Stimulated activated CD8-positive, alpha-beta memory T cell treated with anti-CD3 and anti-CD28 coated beads, Interleukin-7, amount 100 ng/mL, for 24 hours (primary cell): ENCODE results near the gene PSEN1.
"Not testable (repeated sequence)": the region's sequence is repeated elsewhere in the genome, so short reads cannot be mapped to it uniquely, and the experiment has no call there.

Experiments used
- DNase-seq: peaks from one replicate; pipeline ENCODE4 v3.0.0-alpha.2; 2020; ENCODE audit warnings: low read depth

Gene PSEN1

GRCh38 chr14:73167727-73168126 is 31.4 kb downstream of the PSEN1 start:
- DNase-seq, result no peak

GRCh38 chr14:73168274-73168673 is 32.0 kb downstream of the PSEN1 start:
- no peak for DNase-seq

DNA sequence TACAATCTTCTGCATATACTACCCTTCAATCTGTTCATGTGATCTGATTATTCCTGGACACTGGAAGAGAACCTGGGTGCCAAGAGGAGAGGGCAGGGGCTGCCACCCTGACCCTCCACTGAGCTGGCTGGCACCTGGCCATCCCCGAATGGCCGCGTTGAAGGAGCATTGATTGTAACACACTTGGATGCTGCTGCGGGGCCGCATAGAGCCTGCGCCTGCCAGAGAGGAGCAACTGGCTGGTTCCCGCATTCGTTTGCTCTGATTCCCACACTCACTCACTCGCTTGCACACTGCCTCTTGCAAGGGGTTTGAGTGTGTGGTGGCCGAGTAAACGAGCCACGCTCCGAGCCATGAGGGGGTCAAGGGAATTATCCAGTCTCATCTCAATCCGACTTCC is 32.4 kb downstream of the PSEN1 start:
- no peak for DNase-seq

- DNase-seq, result not testable (repeated sequence)
These were observed 33.5 kb downstream of the PSEN1 start for GRCh38 chr14:73169855-73170254.

DNA sequence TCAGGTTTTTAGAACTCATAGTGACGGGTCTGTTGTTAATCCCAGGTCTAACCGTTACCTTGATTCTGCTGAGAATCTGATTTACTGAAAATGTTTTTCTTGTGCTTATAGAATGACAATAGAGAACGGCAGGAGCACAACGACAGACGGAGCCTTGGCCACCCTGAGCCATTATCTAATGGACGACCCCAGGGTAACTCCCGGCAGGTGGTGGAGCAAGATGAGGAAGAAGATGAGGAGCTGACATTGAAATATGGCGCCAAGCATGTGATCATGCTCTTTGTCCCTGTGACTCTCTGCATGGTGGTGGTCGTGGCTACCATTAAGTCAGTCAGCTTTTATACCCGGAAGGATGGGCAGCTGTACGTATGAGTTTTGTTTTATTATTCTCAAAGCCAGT is 34.4 kb downstream of the PSEN1 start:
- no peak for DNase-seq

GRCh38 chr14:73172500-73172899 is 36.2 kb downstream of the PSEN1 start:
- no peak for DNase-seq

- no peak for DNase-seq
These were observed 36.9 kb downstream of the PSEN1 start for GRCh38 chr14:73173092-73173735.

DNA sequence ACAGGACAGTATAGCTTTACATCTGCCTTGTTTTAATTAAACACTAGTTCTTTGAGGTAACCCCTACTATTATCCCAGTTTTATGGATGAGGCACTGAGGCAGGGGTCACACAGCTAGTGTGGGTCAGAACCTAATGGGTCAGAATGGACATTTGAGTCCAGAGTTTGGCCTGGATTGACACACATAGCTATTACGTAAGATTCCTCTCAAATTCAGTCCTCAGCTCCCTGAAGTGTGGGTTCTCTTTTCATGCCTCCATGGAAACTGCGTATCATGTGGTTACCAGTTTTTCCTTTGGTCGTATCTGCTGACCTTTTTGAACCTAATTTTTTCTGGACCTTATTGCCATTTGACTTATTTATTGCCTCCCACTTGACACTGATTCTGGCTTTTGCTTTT is 40.4 kb downstream of the PSEN1 start:
- no peak for DNase-seq

DNA sequence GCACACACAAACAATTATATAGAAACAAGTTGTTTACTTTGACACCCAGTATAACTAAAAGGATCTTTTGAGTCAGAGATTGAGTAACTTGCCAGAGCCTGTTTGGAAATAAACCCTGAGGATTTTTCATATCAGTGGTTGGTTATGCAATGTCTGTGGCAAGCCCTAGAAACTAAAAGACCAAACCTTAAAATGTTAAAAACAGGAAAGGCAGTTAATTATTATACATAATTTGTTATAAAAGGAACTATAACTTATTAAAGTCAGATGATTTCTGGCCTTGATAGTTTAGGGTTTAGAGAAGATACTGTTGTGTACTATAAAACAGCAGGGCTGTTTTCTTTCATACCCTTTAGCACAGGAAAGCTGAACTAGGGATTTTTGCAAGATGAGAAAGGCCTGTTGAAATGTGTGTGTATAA is 44.1 kb downstream of the PSEN1 start:
- DNase-seq, result no peak

DNA sequence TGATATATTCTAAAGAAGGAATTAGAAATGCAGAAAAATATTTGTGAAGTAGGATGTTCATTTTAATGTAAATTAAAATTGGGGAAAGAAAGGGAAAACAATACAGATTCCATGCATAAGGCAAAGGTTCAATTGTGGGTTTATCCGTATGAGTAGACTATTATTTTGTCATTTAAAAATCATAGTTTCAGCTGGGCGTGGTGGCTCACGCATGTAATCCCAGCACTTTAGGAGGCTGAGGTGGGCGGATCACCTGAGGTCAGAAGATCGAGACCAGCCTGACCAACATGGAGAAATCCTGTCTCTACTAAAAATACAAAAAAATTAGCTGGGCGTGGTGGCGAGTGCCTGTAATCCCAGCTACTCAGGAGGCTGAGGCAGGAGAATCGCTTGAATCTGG is 44.7 kb downstream of the PSEN1 start:
- not testable (repeated sequence) for DNase-seq

GRCh38 chr14:73188501-73188911 is 52.2 kb downstream of the PSEN1 start:
- DNase-seq, result no peak

DNA sequence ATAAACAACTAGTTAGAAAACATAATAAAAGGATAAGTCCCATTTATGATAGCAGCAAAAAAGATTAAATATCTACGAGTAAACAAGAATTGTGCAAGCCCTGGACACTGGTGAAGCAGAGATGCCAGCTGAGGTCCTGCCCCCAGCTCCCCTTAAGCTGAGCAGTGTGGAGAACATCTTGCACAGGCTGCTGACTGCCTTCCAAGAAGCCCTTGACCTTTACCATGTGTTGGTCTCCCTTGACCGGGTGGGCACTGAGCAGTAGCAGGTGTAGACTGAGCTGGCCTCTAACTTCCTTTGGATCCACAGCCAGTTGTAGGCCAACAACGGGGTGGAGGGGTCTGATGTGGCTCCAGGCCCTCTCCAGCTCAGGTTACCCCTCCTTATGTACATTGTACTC is 53.3 kb downstream of the PSEN1 start:
- no peak for DNase-seq

- DNase-seq, result no peak
These were observed 55.1 kb downstream of the PSEN1 start for GRCh38 chr14:73191441-73191840.

DNA sequence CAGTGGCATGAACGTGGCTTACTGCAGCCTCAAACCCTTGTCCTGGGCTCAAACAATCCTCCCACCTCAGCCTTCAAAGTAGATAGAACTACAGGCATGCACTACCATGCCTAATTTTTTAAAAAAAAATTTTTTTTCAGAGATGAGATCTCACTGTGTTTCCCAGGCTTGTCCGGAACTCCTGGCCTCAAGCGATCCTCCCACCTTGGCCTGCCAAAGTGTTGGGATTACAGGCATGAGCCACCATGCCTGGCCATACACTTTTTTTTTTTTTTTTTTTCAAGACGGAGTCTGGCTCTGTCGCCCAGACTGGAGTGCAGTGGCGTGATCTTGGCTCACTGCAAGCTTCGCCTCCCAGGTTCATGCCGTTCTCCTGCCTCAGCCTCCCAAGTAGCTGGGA is 58.0 kb downstream of the PSEN1 start:
- DNase-seq, result not testable (repeated sequence)

GRCh38 chr14:73198253-73198652 is 61.9 kb downstream of the PSEN1 start:
- DNase-seq, result no peak

- DNase-seq, result no peak
These were observed 67.2 kb downstream of the PSEN1 start for GRCh38 chr14:73203527-73203926.

DNA sequence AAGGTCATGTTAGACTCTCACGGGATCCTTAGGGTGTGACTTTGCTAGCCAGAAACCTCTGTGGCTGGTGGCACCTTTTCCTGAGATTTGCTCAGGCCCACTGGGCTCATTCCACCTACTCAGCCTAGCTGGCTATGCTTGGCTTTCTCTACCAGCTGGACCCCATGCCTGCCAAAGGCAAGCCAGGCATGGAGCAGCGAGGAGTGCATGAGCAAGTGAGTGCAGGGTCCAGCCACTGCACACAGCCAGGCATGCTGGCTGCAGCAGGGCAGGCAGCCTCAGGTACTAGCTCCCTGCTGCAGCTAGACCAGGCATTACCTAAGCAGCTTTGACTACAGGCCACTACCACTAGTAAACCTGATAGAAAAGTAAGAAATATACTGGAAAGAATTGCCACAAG is 71.3 kb downstream of the PSEN1 start:
- no peak for DNase-seq

DNA sequence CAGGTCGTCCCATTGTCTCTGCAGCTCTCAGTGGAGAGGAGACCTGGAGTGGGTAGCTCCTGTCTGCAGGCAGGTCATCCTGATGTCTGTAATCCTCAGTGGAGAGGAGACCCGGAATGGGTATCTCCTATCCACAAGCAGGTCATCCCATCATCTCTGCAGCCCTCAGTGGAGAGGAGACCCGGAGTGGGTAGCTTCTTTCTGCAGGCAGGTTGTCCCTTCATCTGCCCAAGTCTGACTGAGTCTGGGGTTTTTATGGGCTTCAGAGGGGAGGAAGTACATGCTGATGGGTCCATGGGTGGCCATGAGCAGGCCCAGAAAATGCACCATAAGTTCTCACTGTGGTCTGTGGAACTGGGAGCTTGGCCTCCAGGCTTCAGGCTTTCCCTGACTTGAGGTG is 72.1 kb downstream of the PSEN1 start:
- DNase-seq, result no peak

GRCh38 chr14:73208846-73209245 is 72.5 kb downstream of the PSEN1 start:
- no peak for DNase-seq

DNA sequence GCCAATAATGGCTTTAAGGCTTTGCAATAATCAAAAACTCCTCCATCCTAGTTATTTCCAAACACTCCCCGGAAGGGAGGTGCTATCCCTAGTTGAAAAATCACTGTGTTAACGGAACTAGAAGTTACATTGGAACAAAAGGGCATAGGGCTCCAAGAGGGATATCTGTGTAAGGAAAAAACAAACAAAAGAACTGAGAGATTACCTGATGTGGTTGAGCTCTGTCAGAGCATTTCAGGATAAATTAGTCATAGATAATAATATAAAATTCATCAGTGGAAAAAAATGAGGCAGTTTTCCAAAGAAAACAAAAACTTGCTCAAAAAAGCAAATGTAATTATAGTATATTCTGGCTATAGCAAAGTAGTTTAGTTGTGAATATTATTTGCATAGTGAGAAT is 73.6 kb downstream of the PSEN1 start:
- no peak for DNase-seq

DNA sequence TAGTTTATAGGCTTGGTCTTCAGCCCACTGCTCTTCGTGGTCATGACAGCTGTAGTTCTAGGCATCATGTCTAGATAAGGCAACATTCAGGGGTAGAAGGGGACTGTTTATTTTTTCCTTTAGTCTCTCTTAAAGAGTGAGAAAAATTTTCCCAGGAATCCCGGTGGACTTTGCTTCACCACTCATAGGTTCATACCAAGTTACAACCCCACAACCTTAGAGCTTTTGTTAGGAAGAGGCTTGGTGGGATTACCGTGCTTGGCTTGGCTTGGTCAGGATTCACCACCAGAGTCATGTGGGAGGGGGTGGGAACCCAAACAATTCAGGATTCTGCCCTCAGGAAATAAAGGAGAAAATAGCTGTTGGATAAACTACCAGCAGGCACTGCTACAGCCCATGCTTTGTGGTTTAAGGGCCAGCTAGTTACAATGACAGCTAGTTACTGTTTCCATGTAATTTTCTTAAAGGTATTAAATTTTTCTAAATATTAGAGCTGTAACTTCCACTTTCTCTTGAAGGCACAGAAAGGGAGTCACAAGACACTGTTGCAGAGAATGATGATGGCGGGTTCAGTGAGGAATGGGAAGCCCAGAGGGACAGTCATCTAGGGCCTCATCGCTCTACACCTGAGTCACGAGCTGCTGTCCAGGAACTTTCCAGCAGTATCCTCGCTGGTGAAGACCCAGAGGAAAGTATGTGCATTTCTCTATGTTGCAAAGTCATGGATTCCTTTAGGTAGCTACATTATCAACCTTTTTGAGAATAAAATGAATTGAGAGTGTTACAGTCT is 75.1 kb downstream of the PSEN1 start:
- no peak for DNase-seq

DNA sequence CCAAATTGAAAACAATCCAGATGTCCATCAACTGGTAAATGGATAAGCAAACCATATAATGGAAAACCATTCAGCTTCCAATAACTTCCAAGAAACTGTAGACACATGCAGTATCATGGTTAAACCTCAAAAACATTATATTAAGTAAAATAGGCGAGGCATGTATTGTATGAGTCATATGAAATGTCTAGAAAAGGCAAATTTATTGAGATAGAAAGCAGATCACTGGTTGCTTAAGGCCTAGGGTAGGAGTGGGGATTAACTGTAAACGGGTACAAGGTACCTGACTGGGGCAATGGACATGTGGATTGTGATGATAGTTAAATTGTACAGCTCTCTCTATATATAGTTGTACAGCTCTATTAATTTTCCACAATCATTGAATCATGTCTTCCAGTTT is 79.7 kb downstream of the PSEN1 start:
- no peak for DNase-seq

DNA sequence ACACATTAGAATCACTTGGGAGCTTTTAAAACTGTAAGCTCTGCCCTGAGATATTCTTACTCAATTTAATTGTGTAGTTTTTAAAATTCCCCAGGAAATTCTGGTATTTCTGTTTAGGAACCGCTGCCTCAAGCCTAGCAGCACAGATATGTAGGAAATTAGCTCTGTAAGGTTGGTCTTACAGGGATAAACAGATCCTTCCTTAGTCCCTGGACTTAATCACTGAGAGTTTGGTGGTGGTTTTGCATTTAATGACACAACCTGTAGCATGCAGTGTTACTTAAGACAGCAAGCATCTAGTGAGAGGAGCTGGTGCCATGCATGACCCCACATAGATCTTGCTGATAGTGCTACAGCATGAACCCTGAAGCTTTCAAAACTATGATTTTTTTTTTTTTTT is 81.1 kb downstream of the PSEN1 start:
- no peak for DNase-seq

GRCh38 chr14:73220061-73220460 is 83.8 kb downstream of the PSEN1 start:
- DNase-seq, result no peak
